K562 (cell line): ENCODE results near the gene MEF2C. TPM values are rescaled to one million over a fixed set of nuclear protein-coding genes. Genes with fewer than 3 reads are reported as not detected.

Source experiments
- CBX1 ChIP-seq: sonication (generic); IDR thresholded peaks from 2 replicates; pipeline ENCODE4 v1.6.1; 2016; ENCODE audit warnings: antibody characterized with exemption, low read depth, mild to moderate bottlenecking
- ETV1 ChIP-seq: fragments of 450-650 bp; conservative IDR thresholded peaks from 2 replicates; pipeline ENCODE4 v1.6.1; 2016; ENCODE audit warnings: missing genetic modification characterization, control low read depth, low read depth, missing compliant biosample characterization
- GABPB1 ChIP-seq: sonication (generic); formaldehyde crosslinking; IDR thresholded peaks from 2 replicates; pipeline ENCODE4 v1.8.0; 2022; ENCODE audit warnings: mild to moderate bottlenecking, missing genetic modification reagents
- GATAD2B ChIP-seq: fragments of 450-650 bp; IDR thresholded peaks from 2 replicates; pipeline ENCODE4 v1.6.1; 2017; ENCODE audit warnings: mild to moderate bottlenecking, borderline replicate concordance
- HMBOX1 ChIP-seq: sonication (generic); IDR thresholded peaks from 2 replicates; pipeline ENCODE4 v1.6.1; 2016
- HOXB6 ChIP-seq: fragments of 250-450 bp; sonication (Bioruptor Pico); IDR thresholded peaks from 2 replicates; pipeline ENCODE4 v1.5.1; 2022; ENCODE audit warnings: mild to moderate bottlenecking, borderline replicate concordance
- ILK ChIP-seq: fragments of 450-650 bp; IDR thresholded peaks from 2 replicates; pipeline ENCODE4 v1.6.1; 2016; ENCODE audit warnings: missing genetic modification characterization, low read depth, mild to moderate bottlenecking, missing compliant biosample characterization, moderate library complexity, borderline replicate concordance
- KLF13 ChIP-seq: fragments of 450-650 bp; IDR thresholded peaks from 2 replicates; pipeline ENCODE4 v1.6.1; 2016; ENCODE audit warnings: missing genetic modification characterization, low read depth, mild to moderate bottlenecking, missing compliant biosample characterization, moderate library complexity, borderline replicate concordance
- NCOA6 ChIP-seq: fragments of 450-650 bp; IDR thresholded peaks from 2 replicates; pipeline ENCODE4 v1.6.1; 2017; ENCODE audit warnings: mild to moderate bottlenecking
- NR2C1 ChIP-seq, 2 experiments: fragments of 450-650 bp; IDR thresholded peaks; 2 replicates each; pipeline ENCODE4 v1.6.1; 2017; ENCODE audit warnings: mild to moderate bottlenecking in 2 of 2, antibody characterized with exemption in 1 of 2, inconsistent platforms in 1 of 2, missing compliant biosample characterization in 1 of 2, missing genetic modification characterization in 1 of 2
- PHTF2 ChIP-seq: fragments of 250-450 bp; sonication (Bioruptor Pico); IDR thresholded peaks from 2 replicates; pipeline ENCODE4 v1.5.0; 2021; ENCODE audit warnings: mild to moderate bottlenecking
- PTRF ChIP-seq: fragments of 450-650 bp; IDR thresholded peaks from 2 replicates; pipeline ENCODE4 v1.6.1; 2016; ENCODE audit warnings: mild to moderate bottlenecking, missing genetic modification characterization, missing compliant biosample characterization
- RB1 ChIP-seq: fragments of 450-650 bp; IDR thresholded peaks from 2 replicates; pipeline ENCODE4 v1.6.1; 2017; ENCODE audit warnings: low read depth, mild to moderate bottlenecking
- SAP30 ChIP-seq: fragments of 200-600 bp; sonication (generic); IDR thresholded peaks from 2 replicates; pipeline ENCODE4 v1.6.1; 2012; ENCODE audit warnings: borderline replicate concordance, low read depth, mild to moderate bottlenecking, moderate library complexity, low read length, control low read depth, inconsistent platforms; ENCODE audit not compliant: insufficient read depth, poor library complexity, severe bottlenecking
- SIN3B ChIP-seq: fragments of 450-650 bp; IDR thresholded peaks from 2 replicates; pipeline ENCODE4 v1.6.1; 2017; ENCODE audit warnings: low read depth, mild to moderate bottlenecking, moderate library complexity
- SRSF7 ChIP-seq: fragments of 200-400 bp; formaldehyde crosslinking; optimal IDR thresholded peaks from 2 replicates; pipeline ENCODE3; 2017; ENCODE audit warnings: mild to moderate bottlenecking, low read depth, low read length
- TBL1XR1 ChIP-seq, 2 experiments: IDR thresholded peaks; 2 replicates each; pipeline ENCODE4 v1.6.1; 2012; ENCODE audit warnings: improper control_type of control experiment in 2 of 2, low read length in 2 of 2, mild to moderate bottlenecking in 1 of 2
- TGIF2 ChIP-seq: sonication (generic); formaldehyde crosslinking; IDR thresholded peaks from 2 replicates; pipeline ENCODE4 v1.8.1; 2022; ENCODE audit warnings: mild to moderate bottlenecking, missing genetic modification reagents, moderate library complexity
- UBTF ChIP-seq, 2 experiments: IDR thresholded peaks; 2 replicates each; pipeline ENCODE4 v1.6.1; 2012; ENCODE audit warnings: improper control_type of control experiment in 2 of 2, low read depth in 2 of 2, low read length in 2 of 2, borderline replicate concordance in 1 of 2
- VEZF1 ChIP-seq: fragments of 200-800 bp; sonication (Bioruptor generic); IDR thresholded peaks from 2 replicates; pipeline ENCODE4 v1.6.1; 2017; ENCODE audit warnings: missing genetic modification characterization, missing compliant biosample characterization
- ZBTB1 ChIP-seq: sonication (generic); formaldehyde crosslinking; IDR thresholded peaks from 2 replicates; pipeline ENCODE4 v1.8.1; 2023; ENCODE audit warnings: missing genetic modification reagents, low read depth, mild to moderate bottlenecking, borderline replicate concordance
- ZKSCAN8 ChIP-seq: fragments of 200-800 bp; sonication (Bioruptor generic); IDR thresholded peaks from 2 replicates; pipeline ENCODE4 v1.6.1; 2016; ENCODE audit warnings: missing genetic modification characterization, missing compliant biosample characterization
- ZNF384 ChIP-seq: IDR thresholded peaks from 2 replicates; pipeline ENCODE4 v1.6.1; 2012; ENCODE audit warnings: low read depth, low read length, improper control_type of control experiment
- polyA plus RNA-seq, 8 experiments: library from polyadenylated mRNA; depleted of rRNA in 4 of 8; stranded (reverse) in 5 of 8; unstranded in 3 of 8; fragments of >200 nt; fragmentation: Nextera tagmentation in 2 of 8; fragmentation: Illumina TruSeq in 1 of 8; extraction: Ambion mirVana in 2 of 8; extraction: Trizol in 1 of 8; gene quantifications; 2 replicates each; pipeline versions ENCODE4 v1.2.1 to v1.2.3, GENCODE V29; 2011 to 2014; ENCODE audit warnings: inconsistent platforms in 1 of 8, missing spikeins in 1 of 8
- total RNA-seq, 7 experiments: library from RNA; depleted of rRNA in 6 of 7; stranded (reverse); fragments of >200 nt in 6 of 7; fragmentation: Illumina TruSeq in 2 of 7; extraction: Trizol in 2 of 7; gene quantifications; 2 replicates each; pipeline versions ENCODE4 v1.2.1 to v1.2.3, GENCODE V29; 2011 to 2021; ENCODE audit warnings: low replicate concordance in 1 of 7

Gene MEF2C
- total and polyA plus RNA-seq, 9 of the 15 experiments (the other 6 are each of a cell fraction or from before 2014, with no cell fraction given) = 25.1 to 67.8 (median 58.3) TPM

GRCh38 chr5:88680253-88681132 is 202.5 kb downstream of the MEF2C start (continued):
- TF ChIP-seq TGIF2 (CRISPR knock-in tag) = 0 out of 2 replicates have a peak, but pooled peaks have one; percentile 35
- 0 out of 2 replicates have a peak, but pooled peaks have one; percentile 43 for TF ChIP-seq ZBTB1 (CRISPR knock-in tag)
- TF ChIP-seq CBX1 = no peak
- no peak for TF ChIP-seq PHTF2
- no peak for TF ChIP-seq HMBOX1
- TF ChIP-seq KLF13 = no peak
- peak; percentile 90 for TF ChIP-seq RB1
- no peak for TF ChIP-seq HOXB6 (CRISPR knock-in tag)
- TF ChIP-seq PTRF = no peak
- TF ChIP-seq GATAD2B = no peak
- TF ChIP-seq UBTF (IDR thresholded peaks at IDR 0.05; ENCODE audit: borderline replicate concordance in 1 of 2, low read depth in 2 of 2, low read length in 2 of 2) = peak in 1 of 2 experiments; percentile 51; a peak in 1 of 4 replicates
- TF ChIP-seq NR2C1 (IDR thresholded peaks at IDR 0.05) = no peak
- TF ChIP-seq NR2C1 (tag; IDR thresholded peaks at IDR 0.05) = no peak
- 0 out of 2 replicates have a peak, but pooled peaks have one; percentile 10 for TF ChIP-seq ETV1
- no peak for TF ChIP-seq ZKSCAN8 (CRISPR knock-in tag)
- peak; percentile 29; the same call in 1 of the 2 replicates for TF ChIP-seq VEZF1 (CRISPR knock-in tag)
- TF ChIP-seq SIN3B = no peak
- no peak for TF ChIP-seq SAP30
- no peak for TF ChIP-seq ZNF384
- no peak for TF ChIP-seq SRSF7
- peak; percentile 47; the same call in 1 of the 2 replicates for TF ChIP-seq NCOA6
- 0 out of 2 replicates have a peak, but pooled peaks have one; percentile 51 for TF ChIP-seq GABPB1 (CRISPR knock-in tag)
- no peak for TF ChIP-seq TBL1XR1 (IDR thresholded peaks at IDR 0.05; ENCODE audit: low read length in 2 of 2)
- TF ChIP-seq ILK = no peak
